ENCODE measurements around the gene C2orf49. TPM values are rescaled to one million over a fixed set of nuclear protein-coding genes. Genes with fewer than 3 reads are reported as not detected.

The C2orf49 gene
- total and polyA plus RNA-seq, 2 of the 8 experiments (the other 6 are each of a cell fraction or from before 2014, with no cell fraction given) = 5.6 to 19.9 TPM

DNA sequence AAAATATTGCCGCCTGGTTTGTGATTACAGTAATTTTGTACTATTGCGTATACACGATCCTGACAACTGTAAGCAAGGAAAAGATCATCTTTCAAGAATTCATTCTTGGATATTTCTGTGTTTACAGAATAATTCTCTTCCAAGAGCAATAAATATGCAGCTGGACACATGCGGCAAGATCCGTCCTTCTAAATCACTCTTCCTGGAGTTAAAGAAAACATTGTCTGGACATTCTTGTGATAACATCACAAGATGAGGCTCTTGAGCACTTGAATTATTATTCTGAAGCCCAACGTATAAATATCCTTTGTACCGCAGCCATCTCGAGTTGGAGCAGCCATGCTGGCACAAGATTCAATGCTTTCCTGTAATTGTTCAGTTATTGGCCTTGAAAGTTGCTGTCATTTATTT, 51.6 kb downstream of the C2orf49 start (continued):
- TF ChIP-seq BACH1 (IDR thresholded peaks at IDR 0.05; ENCODE audit: low read length) = no peak
- no peak for TF ChIP-seq NANOG (IDR thresholded peaks at IDR 0.05; ENCODE audit: insufficient read depth, low read depth, low read length, poor library complexity, severe bottlenecking)
- TF ChIP-seq CBX5 (IDR thresholded peaks at IDR 0.05; ENCODE audit: low read depth, low read length) = no peak

Data from H1 (cell line).